ENCODE data around the gene OR10A2. TPM values are rescaled to one million over a fixed set of nuclear protein-coding genes. Genes with fewer than 3 reads are reported as not detected.
"Not testable (repeated sequence)": the region's sequence is repeated elsewhere in the genome, so short reads cannot be mapped to it uniquely, and the experiment has no call there.

Gene OR10A2, protein sequence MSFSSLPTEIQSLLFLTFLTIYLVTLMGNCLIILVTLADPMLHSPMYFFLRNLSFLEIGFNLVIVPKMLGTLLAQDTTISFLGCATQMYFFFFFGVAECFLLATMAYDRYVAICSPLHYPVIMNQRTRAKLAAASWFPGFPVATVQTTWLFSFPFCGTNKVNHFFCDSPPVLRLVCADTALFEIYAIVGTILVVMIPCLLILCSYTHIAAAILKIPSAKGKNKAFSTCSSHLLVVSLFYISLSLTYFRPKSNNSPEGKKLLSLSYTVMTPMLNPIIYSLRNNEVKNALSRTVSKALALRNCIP
- total RNA-seq: under 1 TPM in 1 of 2 donors, not detected in 1; 0.10 TPM

DNA sequence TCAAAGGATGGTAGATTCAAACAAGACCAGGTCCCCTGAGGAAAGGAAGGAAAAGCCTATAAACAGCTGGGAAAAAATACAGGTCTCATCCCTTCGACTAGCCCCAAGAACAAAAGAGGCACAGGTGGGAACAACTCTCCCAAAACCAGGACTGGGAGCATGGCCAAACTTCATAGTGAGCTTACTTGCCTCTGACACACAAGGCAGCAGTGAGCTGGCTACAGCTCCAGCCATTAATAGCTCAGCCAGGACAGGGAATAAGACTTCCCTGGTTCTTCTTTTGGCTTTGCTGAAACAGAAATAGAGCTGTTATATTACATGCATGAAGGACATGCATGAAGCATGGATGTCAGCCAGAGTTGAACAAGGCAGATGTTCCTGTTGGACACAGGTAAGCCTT lies at the start of gene OR10A2:
Gene OR10A2, plus strand, starts transcription at position 97 of the 400 bp plus-strand sequence. CDS start 6,698 bp downstream, outside the sequence.
- H3K36me3 Mint-ChIP-seq: no peaks in the 10 kb centered on the region
- H3K27ac Mint-ChIP-seq: no peak within 1 kb of the TSS
- ATAC-seq (no peak), DNase-seq (ENCODE audit: low spot score in 2 of 2) (no peak)
- peaks cover 0 to 5% of the 10 kb centered on the region in 2 donors for H3K9me3 Mint-ChIP-seq

DNA sequence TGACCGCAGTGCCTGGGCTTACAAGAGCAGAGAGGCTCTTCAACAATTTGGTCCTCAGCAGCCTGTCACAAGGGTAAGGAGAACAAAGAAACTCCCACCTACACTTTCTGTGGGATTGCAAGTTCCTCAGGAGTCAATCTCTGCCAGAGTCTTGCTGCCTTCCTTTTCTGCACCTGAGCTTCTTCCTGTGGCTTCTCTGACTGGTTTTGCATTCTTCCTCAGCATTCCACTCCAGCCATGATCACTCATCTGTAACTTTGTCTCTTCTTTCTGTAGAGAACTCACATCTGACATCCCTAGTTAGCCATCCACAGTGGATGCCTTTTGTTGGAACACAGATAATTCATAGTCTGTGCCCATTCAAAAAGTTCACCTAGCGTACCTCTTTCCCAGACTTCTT lies 49.2 kb upstream of the OR10A2 start:
- H3K36me3 Mint-ChIP-seq: no peaks in the 10 kb centered on the region
- H3K27ac Mint-ChIP-seq: no peak overlapping the region
- no peak for ATAC-seq
- DNase-seq (ENCODE audit: low spot score in 2 of 2): no peak
- no peaks in the 10 kb centered on the region for H3K9me3 Mint-ChIP-seq

DNA sequence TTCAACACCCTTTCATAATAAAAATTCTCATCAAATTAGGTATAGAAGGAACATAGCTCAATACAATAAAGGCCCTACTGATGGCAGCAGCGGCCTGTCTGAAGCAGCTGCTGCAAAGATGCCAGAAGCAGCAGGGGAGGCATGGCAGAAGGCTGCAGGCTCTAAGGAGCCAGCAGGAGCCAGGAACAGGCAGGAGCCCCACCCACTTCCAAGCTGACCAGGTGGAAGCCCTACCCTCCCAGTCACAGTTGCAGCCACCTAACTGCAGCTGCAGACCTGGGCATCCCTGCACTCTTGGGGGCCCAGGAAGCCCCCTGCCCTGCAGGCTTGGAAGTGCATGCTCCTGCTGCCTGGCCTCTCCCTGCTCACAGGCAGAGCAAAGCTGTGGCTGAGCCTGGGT lies 45.2 kb upstream of the OR10A2 start:
- DNase-seq (ENCODE audit: low spot score in 2 of 2): no peak

DNA sequence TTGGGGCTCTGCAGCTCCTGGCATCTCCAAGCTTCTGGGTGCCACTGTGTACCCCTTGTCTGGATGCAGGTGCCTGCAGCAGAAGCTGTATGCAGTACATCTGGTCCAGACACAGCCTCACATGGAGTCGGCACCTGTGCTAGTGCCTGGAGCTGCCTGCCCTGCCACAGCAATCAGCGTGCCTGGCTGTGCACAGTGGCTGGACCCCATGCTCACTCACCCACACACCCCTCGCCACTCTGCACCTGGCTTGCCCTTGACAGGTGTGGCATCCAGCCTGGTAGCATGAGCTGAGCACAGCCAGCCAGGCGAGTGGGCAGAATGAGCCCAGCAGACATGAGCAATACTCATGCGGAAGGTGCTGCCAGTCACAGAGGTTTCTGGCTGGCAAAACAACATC lies 43.9 kb upstream of the OR10A2 start:
- ATAC-seq: no peak
- Mint-ChIP-seq H3K9me3 (no peaks in the 10 kb centered on the region), H3K36me3 (no peaks in the 10 kb centered on the region), H3K27ac (no peak overlapping the region)
- no peak for DNase-seq (ENCODE audit: low spot score in 2 of 2)

More for the DNA sequence above, 45.2 kb upstream of the OR10A2 start:
- ATAC-seq: no peak
- Mint-ChIP-seq H3K36me3 (no peaks in the 10 kb centered on the region), H3K9me3 (no peaks in the 10 kb centered on the region), H3K27ac (no peak overlapping the region)

DNA sequence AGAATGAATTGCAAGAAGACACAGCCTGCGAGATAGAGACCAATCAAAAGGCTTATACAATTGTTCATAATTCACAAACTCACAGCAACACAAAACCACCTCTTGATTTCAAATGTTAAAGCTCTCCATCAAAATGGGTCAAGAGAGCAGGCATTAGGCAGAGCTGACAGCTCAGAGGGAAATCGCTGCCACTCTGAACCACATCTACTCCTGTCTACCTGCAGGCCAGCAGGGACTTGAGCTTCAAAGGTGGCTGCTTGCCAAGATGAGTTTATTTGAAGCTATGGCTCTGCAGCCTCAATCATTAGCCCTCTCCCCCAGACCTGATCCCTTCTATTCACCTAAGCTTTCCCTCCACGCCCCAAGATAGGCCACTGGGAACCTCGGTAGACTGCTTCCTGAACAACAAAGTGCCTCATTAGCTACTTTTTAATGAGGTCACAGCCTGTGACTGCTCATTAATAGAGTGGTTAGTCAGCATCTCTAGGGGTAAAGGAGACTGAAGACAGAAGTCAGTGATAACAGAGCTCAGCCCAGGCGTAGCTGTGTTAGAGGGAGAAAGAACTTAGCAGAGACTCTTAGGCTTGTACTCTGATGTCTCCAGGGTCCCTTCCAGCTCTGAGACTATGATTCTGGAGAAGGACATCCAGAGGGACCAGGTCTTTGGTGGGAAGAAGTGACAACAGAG lies 38.6 kb upstream of the OR10A2 start:
- peak in 1 of 2 donors; percentile 24 for ATAC-seq

DNA sequence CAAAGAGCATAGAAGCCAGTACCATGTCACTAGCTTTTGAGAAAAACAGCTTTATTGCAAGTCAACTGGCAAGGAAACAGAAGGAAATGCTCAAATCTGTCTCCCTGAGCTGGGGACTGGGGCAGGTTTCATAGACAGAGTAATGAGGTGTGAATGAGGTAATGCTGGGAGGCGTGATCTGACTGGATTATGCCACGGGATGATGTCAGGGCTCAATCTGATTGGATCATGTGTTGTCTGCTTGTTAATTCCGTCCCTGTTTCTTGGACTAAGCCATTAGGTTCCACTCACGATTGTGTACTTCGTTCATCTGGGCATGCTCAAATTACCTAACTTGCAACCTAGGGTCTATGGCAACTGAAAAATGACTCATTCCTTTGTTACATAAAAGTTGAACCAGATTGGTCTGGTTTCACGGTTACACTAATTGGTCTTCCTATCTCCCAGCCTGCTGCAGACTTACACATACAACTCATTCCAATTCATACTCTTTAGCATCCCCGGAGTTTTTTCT lies 37.6 kb upstream of the OR10A2 start:
- H3K9me3 Mint-ChIP-seq: no peaks in the 10 kb centered on the region
- H3K27ac Mint-ChIP-seq: no peak overlapping the region
- ATAC-seq (peak; percentile 36 to 86), DNase-seq (ENCODE audit: low spot score in 2 of 2) (no peak)
- H3K36me3 Mint-ChIP-seq: no peaks in the 10 kb centered on the region

More for the DNA sequence above, 38.6 kb upstream of the OR10A2 start:
- no peak for DNase-seq (ENCODE audit: low spot score in 2 of 2)
- Mint-ChIP-seq H3K27ac (no peak overlapping the region), H3K36me3 (no peaks in the 10 kb centered on the region), H3K9me3 (no peaks in the 10 kb centered on the region)

DNA sequence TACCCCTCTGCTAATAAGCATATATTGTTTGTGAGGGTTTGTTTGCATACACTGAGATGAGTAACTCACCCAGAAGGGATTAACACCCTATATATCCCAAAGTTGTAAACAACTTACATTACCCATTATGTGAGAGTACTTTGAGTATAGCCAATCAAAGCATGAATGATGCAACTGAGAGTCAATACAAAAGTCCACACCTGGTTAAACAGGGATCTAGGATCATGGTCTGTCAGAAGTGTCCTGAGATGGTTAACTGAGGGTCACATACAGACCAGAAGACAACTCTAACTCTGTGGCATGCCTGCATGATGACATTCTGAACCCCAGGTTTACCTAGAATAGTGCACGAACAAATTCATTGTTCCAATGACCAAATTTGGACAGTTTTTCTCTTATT lies 34.8 kb upstream of the OR10A2 start:
- ATAC-seq: no peak
- DNase-seq (ENCODE audit: low spot score in 2 of 2): no peak
- Mint-ChIP-seq H3K27ac (no peak overlapping the region), H3K36me3 (no peaks in the 10 kb centered on the region), H3K9me3 (no peaks in the 10 kb centered on the region)

DNA sequence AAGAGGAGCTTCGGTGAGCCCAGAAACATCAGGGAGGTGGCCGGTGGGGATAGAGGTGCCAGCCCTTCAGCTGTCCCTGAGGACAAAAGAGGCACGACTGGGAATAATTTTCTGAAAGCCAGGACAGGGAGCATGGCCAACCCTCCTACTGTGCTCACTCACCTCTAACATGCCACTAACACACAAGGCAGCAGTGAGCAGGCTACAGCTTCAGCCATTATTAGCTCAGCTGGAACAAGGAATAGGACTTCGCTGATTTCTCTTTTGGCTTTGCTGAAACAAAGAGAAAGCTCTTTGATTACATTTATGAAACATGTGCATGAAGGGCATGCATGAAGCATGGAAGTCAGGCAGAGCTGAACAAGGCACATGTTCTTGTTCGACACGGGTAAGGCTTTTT lies 29.5 kb upstream of the OR10A2 start:
- no peak for DNase-seq (ENCODE audit: low spot score in 2 of 2)
- no peak for ATAC-seq
- H3K36me3 Mint-ChIP-seq: no peaks in the 10 kb centered on the region
- H3K9me3 Mint-ChIP-seq: no peaks in the 10 kb centered on the region
- no peak overlapping the region for H3K27ac Mint-ChIP-seq

DNA sequence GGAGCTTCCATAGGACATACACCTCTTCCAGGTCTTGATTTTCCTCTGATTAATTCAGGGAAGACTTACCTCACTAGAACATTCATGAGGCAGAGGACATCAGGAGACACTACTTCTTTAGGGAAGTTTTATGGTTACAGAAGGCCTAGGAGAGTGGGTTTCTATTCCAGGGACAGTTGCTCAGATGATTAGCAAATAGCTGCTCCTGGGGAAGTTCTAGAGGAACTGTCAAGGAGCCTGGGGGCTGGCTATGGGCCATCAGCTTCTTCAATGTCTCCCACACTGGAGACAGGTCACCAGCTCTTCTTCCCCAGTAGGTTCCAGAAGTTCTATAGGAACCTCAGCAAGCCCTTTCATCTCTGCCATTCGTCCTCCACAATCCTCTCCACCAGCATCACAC lies 28.8 kb upstream of the OR10A2 start:
- no peak for DNase-seq (ENCODE audit: low spot score in 2 of 2)
- H3K9me3 Mint-ChIP-seq: no peaks in the 10 kb centered on the region

DNA sequence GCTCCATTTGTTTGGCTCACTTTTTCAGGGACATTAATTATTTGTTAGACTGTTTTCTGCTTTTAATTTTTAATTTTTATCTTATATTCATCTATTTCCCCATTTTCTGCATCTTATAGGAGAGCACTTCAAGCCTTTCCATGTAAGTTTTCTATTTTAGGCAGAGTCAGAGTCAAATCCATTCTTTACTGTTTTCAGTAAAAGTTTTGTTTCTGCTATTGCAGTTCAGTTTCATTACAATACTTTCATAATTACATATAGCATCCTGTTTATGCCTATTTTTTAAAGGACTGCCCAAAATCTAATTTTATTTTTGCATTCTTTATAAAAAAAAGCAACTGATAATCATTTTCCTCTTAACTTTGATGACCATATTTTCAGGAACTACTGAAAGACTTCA lies 21.2 kb upstream of the OR10A2 start:
- H3K9me3 Mint-ChIP-seq: peaks cover 0 to 6% of the 10 kb centered on the region in 2 donors
- H3K27ac Mint-ChIP-seq: no peak overlapping the region
- ATAC-seq (peak in 1 of 2 donors; percentile 65), DNase-seq (ENCODE audit: low spot score in 2 of 2) (no peak)
- peaks cover 0 to 5% of the 10 kb centered on the region in 2 donors for H3K36me3 Mint-ChIP-seq

More for the DNA sequence above, 28.8 kb upstream of the OR10A2 start:
- Mint-ChIP-seq H3K36me3 (no peaks in the 10 kb centered on the region), H3K27ac (no peak overlapping the region)
- ATAC-seq: no peak

DNA sequence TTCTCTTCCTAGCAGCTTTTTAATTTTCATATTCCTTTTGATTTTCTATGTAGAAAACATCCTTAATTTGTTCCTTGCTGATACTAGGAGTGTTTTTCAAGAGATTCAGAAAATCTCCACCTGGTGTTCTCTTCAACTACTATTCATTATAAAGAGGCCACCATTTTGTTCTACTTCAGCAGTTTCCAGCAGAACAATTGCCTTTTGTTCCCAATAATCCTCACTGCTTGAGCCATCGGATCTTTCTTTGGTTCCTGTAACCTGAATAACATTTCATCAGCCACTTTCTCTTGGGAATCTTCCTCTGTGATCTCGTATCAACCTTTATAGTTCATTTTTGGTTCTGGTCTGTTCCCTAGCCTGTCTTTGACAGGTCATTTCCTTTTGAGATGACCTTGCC lies 19.2 kb upstream of the OR10A2 start:
- no peak for DNase-seq (ENCODE audit: low spot score in 2 of 2)
- Mint-ChIP-seq H3K36me3 (peaks cover 0 to 5% of the 10 kb centered on the region in 2 donors), H3K9me3 (peaks cover 0 to 6% of the 10 kb centered on the region in 2 donors), H3K27ac (no peak overlapping the region)
- ATAC-seq: no peak

DNA sequence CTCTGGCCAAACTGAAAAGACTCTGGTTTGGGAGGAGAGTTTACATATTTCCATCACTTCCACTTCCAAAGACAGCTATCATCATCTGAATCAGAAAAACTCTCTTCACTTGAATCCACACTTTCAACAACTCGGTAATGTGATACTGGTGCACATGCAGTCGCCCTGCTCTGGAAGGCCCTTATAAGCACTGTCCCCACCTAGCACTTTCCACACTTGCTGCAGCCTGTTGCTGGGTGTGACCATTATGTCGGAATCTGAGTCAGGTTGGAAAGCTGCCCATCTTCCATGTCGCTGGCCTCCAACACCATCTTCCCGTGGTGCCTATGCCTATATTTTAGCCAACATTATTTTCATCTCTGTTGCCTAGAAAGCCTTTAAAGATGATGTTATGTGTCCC lies 18.5 kb upstream of the OR10A2 start:
- Mint-ChIP-seq H3K27ac (no peak overlapping the region), H3K9me3 (peaks cover 0 to 6% of the 10 kb centered on the region in 2 donors), H3K36me3 (peaks cover 0 to 5% of the 10 kb centered on the region in 2 donors)
- ATAC-seq: no peak
- no peak for DNase-seq (ENCODE audit: low spot score in 2 of 2)

DNA sequence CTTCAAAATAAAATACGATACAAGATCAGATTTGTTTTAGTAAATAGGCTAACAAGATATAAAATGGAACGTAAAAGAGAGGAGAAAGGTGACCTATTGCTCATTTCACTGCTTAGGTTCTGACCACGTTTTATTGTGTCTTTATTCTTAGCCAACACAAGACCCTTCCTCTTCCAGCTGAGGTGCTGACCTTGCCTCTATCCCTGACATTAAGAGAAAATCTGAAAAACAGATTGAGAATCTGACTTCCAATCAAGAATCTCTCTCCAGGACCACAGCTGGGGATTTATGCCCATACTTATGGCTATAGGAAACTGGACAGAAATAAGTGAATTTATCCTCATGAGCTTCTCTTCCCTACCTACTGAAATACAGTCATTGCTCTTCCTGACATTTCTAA lies 17.5 kb upstream of the OR10A2 start, which contains the start of gene OR10A5:
Gene OR10A5, plus strand, starts transcription at position 301 of the 400 bp plus-strand sequence. Its CDS starts 0 bp downstream, at position 301.
- H3K9me3 Mint-ChIP-seq: peaks cover 2 to 6% of the 10 kb centered on the region in 2 donors
- H3K36me3 Mint-ChIP-seq: peaks cover 0 to 5% of the 10 kb centered on the region in 2 donors
- no peak for DNase-seq (ENCODE audit: low spot score in 2 of 2)
- no peak for ATAC-seq
- no peak within 1 kb of the TSS for H3K27ac Mint-ChIP-seq

DNA sequence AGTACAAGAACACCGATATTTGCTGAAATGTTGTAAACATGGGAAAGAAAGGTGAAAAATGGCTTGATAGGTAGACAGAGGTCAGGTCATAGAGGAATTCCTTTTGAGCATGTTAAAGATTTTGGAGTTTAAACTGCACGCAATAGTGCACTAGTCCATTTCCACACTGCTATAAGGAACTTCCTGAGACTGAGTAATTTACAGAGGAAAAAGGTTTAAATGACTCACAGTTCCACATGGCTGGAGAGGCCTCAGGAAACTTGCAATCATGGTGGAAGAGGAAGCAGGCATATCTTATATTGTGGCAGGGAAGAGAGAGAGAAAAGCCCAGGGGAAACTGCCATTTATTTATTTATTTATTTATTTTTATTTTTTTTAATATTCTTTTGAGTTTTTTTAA lies 12.3 kb upstream of the OR10A2 start:
- peaks cover 17 to 18% of the 10 kb centered on the region in 2 donors for H3K9me3 Mint-ChIP-seq
- no peak overlapping the region for H3K27ac Mint-ChIP-seq
- ATAC-seq (no peak), DNase-seq (ENCODE audit: low spot score in 2 of 2) (no peak)
- peaks cover 11 to 15% of the 10 kb centered on the region in 2 donors for H3K36me3 Mint-ChIP-seq

DNA sequence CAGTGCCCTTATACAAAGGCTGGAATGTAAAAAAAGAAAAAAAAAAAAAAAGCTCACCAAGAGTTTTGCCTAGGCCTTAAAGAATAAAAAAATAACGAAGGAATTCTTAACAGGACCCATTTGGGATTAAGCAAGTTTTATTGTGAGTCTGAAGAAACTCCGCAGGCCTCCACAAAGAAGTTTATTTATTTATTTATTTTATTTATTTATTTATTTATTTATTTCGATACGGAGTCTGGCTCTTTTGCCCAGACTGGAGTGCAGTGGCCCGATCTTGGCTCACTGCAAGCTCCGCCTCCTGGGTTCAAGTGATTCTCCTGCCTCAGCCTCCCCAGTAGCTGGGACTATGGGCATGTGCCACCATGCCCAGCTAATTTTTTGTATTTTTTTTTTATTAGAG lies 8.1 kb upstream of the OR10A2 start:
- ATAC-seq; H3K27ac Mint-ChIP-seq; DNase-seq (ENCODE audit: low spot score in 2 of 2): not testable (repeated sequence)
- H3K36me3 Mint-ChIP-seq: peaks cover 10 to 11% of the 10 kb centered on the region in 2 donors
- H3K9me3 Mint-ChIP-seq: peaks cover 12 to 18% of the 10 kb centered on the region in 2 donors

DNA sequence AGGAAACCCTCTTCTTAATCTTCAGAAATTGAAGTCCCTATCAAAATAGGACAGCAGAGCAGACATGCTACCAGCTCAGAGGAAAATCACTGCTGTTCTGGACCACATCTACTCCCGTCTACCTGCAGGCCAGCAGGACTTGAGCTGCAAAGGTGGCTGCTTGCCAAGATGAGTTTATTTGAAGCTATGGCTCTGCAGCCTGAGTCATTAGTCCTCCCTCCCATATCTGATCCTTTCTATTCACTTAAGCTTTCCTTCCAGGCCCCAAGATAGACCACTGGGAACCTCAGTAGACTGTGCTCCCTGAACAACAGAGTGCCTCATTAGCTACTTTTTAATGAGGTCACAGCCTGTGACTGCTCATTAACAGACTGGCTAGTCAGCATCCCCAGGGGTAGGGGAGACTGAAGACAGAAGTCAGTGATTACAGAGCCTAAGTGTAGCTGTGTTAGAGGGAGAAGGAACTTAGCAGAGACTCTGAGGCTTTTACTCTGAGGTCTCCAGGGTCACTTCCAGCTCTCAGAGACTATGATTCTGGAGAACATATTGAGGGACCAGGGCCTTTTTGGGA lies 6.8 kb upstream of the OR10A2 start:
- Mint-ChIP-seq H3K9me3 (peaks cover 8 to 12% of the 10 kb centered on the region in 2 donors), H3K36me3 (peaks cover 10 to 11% of the 10 kb centered on the region in 2 donors), H3K27ac (no peak overlapping the region)
- ATAC-seq (no peak), DNase-seq (ENCODE audit: low spot score in 2 of 2) (no peak)

DNA sequence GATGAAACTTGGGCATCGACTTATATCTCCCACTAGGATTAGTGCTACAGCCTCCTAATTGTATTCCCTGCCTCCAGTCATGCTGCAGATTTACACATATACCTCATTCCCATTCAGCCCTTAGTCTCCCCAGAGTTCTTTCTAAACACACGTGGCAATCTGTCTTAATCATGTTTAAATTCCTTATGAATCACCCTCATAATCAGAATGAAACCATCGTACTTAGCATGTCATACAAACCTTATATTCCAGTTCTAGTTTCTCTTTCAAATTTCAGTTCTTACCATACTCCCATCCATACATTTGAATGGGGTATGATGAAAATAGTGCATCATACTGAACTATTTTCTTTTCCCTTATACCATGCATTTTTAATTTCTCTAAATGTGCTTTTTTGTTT lies 6.0 kb upstream of the OR10A2 start:
- DNase-seq (ENCODE audit: low spot score in 2 of 2) (no peak), ATAC-seq (peak; percentile 77 to 92)
- H3K9me3 Mint-ChIP-seq: peaks cover 4 to 11% of the 10 kb centered on the region in 2 donors
- no peak overlapping the region for H3K27ac Mint-ChIP-seq
- peaks cover 5 to 6% of the 10 kb centered on the region in 2 donors for H3K36me3 Mint-ChIP-seq
